GM12874 (cell line): ENCODE measurements around the gene CAP2.

Source experiments
- CTCF ChIP-seq: IDR thresholded peaks from 2 replicates; pipeline ENCODE4 v1.5.1; 2011; ENCODE audit warnings: low read depth, mild to moderate bottlenecking, control low read depth, low read length, moderate library complexity; ENCODE audit not compliant: insufficient read depth

Gene CAP2

GRCh38 chr6:17588011-17588410, 194.6 kb downstream of the CAP2 start:
- TF ChIP-seq CTCF: no peak

GRCh38 chr6:17589406-17590096, 196.2 kb downstream of the CAP2 start:
- TF ChIP-seq CTCF: no peak

GRCh38 chr6:17591287-17591686, 197.9 kb downstream of the CAP2 start:
- TF ChIP-seq CTCF: no peak

- no peak for TF ChIP-seq CTCF
Observed at GRCh38 chr6:17593246-17593645, 199.9 kb downstream of the CAP2 start.

GRCh38 chr6:17596085-17596484, 202.7 kb downstream of the CAP2 start:
- TF ChIP-seq CTCF: no peak

- TF ChIP-seq CTCF: peak; percentile 26; the same call in 1 of the 2 replicates
Observed at GRCh38 chr6:17599877-17600526, 206.6 kb downstream of the CAP2 start, which contains the start of gene FAM8A1. TSS of gene FAM8A1 (plus strand) at chr6:17600302. CDS start at chr6:17600410, 108 bp downstream.

GRCh38 chr6:17600527-17601385, 207.4 kb downstream of the CAP2 start:
- TF ChIP-seq CTCF: no peak
